HTR-8/SVneo (cell line): Measurements from ENCODE around the gene NCOR2.

Experiments used
- DNase-seq: peaks from one replicate; pipeline ENCODE4 v3.0.0; 2011; ENCODE audit warnings: low spot score, mixed read lengths; ENCODE audit not compliant: insufficient read length
- FAIRE-seq: peaks from 2 replicates; lab custom pipeline; 2011; peaks lifted over from hg19 to GRCh38; lab: Jason Lieb, UNC

The NCOR2 gene

DNA sequence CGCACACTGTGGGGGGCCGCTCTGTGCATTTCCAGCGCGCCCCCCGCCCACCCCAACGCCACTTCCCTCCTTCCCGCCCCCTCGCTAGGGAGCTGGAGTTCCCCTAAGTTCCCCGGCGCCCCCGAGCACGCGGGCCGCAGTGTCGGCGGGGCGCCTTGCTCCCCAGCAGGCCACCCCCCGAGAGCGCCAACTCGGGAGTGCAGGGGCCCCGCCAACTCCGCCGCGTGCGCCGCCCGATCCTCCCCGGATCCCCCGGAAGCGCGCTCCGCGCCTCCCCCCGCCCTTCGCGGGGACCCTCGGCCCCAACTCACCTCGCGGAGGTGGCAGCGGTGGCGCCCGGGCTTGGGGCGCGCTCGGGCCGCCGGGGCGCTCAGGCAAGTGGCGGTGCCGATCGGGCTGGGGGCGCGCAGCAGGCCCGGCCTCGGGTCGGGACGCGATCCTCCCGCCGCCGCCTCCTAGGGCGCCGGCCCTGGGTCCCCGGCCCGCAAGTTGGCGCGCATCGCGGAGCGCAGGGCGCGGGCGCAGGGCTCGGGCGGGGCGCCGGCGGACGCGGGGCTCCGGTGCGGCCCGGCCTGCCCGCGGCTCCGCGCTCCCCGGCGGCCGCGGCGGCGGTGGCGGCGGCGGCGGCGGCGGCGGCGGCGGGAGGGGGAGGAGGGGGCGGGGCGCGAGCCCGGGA lies at the start of gene NCOR2:
TSS of gene NCOR2 (minus strand) at position 616 of the 676 bp plus-strand sequence. CDS start 72,361 bp downstream, outside the sequence.
- FAIRE-seq (no peak), DNase-seq (no peak)

DNA sequence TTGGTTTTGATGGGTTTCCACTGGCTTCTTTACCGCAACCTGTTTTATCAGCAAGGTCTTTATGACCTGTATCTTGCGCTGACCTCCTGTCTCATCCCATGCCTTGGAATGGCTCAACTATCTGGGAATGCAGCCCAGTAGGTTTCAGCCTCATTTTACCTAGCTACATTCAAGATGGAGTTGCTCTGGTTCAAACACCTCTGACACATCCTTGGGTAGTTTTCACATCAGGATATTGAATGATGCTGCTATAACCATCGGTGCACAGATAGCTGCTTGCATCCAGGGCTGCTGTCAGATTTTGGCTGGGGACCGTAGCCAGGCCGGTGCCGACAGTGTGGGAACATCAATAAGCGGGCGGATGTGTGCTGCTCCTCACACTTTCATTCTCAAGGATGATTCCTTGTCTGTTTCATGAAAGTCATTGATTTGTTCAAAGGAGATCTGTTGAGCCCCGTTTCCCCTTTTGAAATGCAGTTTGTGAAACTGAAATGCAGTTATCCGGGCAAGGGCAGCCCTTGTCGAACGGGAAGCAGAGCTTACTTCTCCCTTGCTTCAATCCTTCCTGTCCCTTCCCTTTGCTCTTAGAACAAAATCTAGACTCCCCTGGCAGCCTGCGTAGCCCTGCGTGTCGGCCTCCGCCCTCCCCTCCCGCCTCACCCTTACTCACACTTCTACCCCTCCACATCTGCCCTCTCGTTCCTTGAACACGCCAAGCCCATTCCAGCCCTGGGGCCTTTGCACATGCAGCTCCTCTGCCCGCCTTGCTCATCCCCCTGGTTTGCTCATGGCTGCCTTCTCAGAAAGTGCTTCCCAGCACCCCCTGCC lies 49.2 kb upstream of the NCOR2 start:
- FAIRE-seq (no peak), DNase-seq (no peak)

DNA sequence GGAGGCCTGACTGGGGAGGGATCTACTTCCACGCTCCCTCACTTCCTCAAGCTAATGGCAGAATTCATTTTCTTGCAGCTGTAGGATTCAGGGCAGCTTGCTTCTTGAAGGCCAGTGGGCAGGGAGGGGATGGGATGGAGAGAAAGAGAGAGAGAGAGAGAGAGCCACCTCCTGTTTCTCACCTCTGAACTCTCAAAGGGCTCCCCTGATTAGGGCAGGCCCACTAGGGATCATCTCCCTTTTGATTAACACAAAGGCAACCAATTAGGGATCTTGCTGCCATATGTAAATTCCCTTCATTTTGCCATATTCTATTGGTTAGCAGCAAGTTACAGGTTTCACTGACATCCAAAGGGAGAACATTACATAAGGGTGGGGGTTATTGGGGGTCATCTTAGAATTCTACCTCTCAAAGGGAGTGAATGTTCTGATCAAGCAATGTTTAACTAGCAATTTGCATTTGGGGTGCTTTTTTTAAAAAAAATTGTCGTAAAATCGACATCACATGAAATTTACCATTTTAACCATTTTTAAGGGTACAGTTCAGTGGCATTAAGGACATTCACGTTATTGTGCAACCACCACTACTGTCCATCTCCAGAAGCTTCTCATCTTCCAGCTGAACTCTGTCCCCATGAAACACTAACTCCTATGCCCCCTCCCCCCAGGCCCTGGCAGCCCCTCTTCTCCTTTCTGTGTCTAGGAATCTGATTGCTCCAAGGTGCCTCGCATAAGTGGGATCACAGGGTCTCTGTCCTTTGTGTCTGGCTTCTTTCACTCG lies 47.3 kb upstream of the NCOR2 start:
- no peak for FAIRE-seq
- DNase-seq = no peak

DNA sequence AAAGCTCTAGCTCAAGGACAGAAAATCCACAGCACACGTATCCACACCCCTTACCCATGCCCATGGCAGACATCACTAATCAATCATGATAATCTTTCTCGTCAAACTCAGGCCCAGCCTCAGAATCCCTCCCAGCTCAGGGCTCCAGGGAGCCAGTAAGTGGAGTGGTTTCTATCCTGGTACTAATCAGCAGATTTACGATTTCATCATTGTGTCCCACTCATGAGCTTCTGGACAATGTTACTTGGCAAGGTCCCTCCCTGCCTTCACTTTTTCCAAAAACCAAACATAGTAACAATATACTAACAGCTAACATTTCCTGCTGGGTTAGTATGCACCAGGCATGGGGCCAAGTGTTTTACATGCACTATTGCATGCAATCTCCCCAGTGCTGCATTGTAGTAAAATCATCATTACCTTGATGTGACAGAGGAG lies 45.8 kb upstream of the NCOR2 start:
- no peak for DNase-seq
- no peak for FAIRE-seq

DNA sequence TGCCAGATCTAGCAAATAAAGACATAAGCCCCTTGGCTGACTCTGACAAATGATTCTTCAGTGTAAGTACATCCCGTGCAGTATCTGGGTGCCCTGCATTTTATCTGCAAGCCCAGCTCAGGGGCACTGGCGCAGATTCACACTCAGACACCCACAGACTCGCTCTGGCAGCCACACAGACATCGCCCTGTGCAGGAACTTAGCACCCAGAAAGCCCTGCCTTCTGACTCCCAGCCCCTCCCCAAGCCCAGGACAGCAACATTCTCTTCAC lies 44.9 kb upstream of the NCOR2 start:
- no peak for FAIRE-seq
- DNase-seq = no peak

DNA sequence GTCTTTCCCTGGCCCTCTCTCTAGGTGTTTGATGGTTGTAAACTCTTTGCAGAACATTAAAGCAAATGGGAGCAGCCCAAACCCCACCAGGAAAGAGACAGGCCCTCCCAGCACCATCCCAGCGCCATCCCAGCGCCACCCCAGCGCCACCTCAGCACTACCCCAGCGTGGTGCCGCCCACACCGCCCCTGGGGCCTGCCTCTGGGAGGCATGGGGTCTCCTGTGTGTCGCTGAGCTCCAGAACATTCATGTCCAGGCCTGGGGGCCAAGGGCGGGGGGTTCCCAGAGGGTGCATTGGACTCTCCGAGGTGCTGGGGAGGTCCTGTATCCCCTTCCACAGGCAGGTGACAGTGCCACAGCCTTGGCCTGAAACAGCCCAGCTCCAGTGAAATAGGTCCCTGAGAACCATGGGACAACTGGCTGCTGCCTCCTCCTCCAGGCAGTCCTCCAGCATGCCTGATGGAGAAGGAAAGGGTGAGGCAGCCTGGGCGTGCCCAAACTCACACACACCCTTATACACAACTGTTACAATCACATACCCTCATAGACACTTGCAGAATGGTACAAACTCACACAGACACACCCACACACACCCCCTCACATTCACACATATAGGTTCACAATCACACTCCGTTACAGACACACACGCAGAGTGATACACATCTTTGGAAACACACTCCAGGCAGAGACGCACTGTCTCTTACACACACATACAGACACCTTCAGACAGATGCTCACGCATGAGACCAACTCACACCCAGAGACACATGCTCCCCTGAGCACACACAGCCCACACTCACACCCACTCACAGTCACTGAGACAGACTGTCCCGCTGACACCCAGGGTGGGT lies 44.4 kb upstream of the NCOR2 start:
- DNase-seq (no peak), FAIRE-seq (no peak)

DNA sequence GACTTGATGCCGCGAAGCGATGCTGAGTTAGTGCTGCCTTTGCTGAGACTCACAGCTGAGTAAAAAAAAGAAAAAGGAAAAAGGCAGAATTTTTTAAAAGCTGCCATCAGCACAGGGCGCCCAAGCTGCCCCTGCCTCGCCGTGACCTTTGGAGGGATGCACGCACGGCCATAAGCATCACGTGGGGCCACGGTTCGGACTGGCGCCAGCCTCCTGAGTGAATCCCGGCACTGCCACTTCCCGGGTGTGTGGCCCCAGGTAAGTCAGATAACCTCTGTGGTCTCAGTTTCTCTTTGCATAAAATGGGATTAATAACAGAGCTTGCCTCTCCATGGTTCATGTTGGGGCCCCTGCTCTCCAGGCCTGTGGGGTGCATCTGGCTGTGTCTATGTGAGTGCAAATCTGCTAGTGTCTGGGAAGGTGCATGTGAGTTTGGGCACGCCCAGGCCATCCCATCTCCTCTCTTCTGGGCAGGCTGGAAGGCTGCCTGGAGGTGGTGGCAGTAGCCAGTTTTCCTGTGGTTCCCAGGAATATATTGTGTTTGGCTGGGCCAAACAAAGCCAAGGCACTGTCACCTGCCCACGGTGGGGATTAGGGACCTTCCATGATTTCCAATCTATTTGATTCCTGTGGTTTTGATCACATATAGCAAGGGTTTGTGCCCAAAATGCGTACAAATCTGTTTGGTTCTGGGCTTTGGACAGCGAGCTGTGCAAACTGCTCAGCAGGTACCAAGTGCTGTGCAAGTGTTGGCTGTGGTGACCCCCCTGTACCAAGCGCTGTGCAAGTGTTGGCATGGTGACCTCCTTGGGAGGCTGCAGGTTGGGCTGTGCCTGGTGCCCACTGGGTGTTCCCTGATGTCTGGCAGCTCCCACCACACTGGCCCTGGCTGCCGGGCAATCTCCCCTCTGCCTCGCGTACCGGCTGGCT lies 43.5 kb upstream of the NCOR2 start:
- no peak for DNase-seq
- FAIRE-seq = no peak

DNA sequence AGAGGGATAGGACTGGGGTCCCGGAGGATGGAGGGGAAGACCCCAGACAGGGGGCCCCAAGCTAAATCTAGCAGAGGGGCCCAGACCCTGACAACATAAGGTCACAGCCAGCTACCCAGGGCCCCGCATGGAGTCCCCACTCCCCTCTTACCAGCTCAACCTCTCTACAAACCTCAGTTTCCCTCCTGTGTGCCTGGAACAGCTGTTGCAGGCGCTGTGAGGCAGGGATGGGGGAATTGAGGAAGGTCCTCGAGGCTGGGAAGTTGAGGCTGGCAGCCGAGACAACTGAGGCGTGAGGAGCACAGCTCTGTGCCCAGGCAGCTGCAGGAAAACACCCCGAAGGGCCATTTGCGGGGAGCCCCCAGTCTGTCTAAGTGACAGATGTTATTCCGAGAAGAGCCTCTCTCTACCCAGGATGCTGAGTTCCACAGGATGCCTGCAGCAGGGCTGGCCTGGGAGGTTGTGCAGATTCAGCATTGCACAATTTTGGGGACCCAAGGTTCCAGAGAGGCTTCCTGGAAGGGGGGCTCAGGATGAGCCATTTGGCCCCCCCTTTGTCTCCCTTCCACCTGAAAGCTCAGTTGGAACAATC lies 42.7 kb upstream of the NCOR2 start:
- DNase-seq = no peak
- no peak for FAIRE-seq

DNA sequence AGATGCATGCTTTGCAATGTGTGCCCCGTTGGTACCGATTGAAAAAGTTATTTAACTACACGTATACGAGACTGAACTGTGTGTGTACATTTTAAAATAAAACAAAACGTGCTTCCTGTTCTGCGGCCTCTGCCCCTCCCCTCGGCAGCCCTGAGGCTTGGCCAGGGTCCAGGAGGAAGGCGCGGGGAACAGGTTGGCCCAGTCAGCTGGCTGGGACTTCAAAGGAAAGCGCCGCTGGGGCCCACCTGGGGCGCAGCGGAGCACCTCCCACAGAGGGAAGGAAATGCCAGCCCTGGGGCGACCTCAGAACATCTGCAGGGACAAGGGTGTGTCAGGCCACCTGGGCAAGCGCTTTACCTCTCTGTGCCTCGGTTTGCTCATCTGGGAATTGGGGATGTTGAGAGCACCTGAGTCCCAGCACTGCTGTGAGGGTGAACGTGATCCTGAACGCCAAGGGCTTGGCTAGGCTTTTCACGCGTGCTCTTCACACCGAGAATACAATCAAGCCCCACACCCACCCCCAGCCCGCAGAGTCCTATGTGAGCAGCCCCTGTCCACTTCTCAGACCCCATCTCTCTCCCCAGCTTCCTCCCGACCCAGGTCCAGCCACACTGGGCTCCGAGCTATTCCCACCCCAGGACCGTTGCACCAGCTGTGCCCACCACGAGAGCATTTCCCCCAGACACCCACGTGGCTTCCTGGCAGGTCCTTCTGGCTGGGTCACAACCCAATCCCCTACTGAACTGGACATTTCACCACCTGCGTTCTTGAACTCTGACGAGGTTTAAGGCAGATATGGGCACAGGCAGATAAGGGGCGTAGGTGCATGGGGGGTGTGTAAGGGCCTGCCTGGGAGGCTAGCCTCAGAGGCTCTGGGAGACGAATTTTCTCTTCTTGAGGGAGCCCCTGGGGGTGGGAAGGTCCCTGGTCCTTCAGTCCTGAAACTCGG lies 41.9 kb upstream of the NCOR2 start:
- no peak for FAIRE-seq

DNA sequence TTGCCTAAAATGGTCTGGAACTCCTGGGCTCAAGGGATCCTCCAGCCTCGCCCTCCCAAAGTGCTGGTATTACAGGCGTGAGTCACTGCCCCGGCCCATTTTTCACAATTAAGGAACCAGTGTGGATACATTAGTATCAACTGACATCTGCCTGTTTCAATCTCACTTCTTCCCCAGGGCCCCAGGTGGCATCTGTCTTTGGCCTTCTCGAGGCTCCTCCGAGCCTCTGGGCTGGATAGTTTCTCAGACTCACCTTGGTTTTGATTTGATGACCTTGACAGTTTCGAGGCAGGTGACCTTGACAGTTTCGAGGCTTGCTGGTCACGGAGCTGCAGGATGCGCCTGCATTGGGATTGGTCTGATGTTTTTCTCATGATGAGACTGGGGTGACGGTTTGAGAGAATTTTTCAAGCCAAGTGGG lies 41.0 kb upstream of the NCOR2 start:
- FAIRE-seq = no peak
- DNase-seq = no peak

More for the DNA sequence above, 41.9 kb upstream of the NCOR2 start:
- no peak for DNase-seq

DNA sequence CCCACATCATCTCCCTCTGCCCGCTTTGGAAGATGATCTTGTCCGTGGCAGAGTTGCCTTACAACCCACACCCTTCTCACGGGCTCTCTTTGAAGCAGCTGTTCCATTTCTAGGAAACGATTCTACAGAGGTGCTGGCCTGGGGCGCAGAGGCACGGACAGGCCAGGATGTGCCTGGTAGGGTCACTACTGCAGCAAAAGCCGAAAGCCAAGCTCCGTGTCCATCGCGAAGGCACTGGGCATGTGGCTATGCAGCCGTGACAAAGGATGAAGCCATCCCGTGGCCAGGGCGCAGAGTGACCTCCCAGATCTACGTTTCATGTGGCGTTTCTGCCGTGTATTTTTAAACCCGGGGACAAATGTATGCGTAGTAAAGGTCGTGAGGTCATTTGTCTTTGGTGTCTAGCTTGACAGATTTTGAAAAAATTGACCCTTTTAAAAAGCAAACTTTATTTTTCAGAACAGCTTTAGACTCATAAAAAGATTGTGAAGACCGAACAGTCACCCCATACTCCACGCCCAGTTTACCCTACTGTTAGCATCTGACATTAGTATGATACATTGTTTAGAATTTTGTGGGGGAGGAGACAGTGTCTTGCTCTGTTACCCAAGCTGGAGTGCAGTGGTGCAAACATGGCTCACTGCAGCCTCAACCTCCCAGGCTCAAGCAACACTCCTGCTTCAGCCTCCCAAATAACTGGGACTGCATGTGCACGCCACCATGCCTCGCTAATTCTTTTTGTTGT lies 40.4 kb upstream of the NCOR2 start:
- FAIRE-seq (no peak), DNase-seq (no peak)

DNA sequence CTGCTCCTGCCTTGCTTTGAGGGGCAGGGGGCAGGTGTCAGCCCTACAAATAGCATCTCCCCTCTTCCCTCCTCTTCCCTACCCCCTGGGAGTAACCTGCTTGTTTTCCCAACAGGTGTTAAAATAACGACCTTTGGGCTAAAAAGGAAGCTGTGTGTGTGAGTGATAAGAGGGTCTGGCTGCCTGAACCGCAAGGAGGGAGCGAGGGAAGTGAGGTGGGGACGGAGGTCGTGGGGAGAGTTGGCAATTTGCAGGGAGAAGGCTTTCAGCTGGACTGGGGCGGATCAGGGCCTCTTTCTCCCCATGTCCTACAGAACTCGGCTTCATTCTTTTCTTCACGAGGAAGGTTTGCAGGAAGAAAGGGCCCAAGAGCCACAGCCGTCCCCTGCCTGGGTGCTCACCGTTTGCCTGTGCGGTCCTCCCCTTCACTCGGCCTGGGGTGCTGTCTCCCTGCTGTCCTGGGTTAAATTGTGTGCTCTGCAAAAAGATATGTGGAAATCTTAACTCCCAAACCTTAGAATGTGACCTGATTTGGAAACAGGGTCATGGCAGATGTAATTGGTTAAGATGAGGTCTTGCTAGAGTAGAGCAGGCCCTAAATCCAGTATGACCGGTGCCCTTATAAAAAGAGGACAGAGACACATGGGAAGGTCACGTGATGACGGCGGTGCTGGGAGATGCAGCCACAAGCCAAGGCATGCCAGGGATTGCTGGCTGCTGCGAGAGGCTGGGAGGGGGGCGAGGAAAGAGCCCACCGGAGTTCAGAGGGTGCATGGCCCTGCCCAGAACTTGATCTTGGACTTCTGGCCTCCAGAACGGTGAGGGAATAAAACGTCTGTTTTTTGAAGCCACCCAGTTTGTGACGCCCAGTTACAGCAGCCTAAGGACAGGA lies 38.7 kb upstream of the NCOR2 start:
- DNase-seq (no peak), FAIRE-seq (no peak)

DNA sequence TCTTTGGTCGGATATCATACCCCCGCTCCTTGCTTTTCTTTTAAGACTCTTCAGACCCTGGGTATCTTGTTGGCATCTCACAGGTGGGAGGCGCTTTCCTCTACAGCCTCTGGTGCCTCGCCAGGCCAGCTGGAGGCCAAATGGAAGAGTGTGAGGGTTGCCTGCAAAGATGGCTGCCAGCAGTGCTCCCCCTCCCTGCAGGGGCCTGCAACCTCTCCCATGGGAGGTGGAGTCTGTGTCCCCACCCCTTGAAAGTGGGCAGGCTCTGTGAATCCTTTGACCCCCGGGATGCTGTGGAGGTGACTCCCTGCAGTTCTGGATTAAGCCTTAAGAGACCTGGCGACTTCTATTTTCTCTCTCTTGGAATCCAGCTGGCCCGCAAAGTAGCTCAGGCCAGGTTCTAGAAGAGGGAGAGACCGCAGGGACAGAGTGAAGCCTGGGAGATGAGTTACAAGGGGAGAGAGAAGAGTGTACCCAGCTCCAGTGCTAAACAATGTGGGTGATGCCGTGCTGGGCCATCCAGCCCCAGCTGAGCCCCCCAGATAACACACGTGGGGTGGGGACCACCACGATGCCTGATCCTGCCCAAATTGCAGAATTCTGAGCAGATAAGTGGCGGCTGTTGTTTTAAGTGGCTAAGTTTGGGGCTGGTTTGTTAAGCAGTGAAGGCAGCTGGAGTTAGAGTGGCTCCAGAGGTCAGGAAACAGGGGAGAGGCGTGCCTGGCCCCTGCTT lies 37.9 kb upstream of the NCOR2 start:
- no peak for FAIRE-seq
- no peak for DNase-seq

DNA sequence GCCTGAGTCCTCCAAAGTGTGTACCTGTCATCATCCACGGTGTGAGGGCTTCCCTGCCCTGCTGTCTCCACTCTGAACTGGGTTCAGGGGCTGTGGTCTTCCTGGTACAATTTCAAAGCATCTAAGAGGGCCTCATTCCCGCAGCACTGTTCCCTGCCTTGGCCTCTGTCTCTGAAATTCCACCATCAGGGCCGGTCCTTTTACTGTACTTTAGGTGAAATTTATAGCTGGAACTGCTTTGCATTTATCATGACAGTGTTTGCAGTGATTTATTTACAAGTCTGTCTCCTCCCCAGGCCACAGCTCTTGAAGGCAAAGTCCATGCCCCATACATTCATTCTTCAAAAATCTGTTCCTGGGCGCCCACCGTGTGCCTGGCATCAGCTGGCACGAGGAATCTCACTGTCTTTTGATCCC lies 36.9 kb upstream of the NCOR2 start:
- FAIRE-seq (no peak), DNase-seq (no peak)

DNA sequence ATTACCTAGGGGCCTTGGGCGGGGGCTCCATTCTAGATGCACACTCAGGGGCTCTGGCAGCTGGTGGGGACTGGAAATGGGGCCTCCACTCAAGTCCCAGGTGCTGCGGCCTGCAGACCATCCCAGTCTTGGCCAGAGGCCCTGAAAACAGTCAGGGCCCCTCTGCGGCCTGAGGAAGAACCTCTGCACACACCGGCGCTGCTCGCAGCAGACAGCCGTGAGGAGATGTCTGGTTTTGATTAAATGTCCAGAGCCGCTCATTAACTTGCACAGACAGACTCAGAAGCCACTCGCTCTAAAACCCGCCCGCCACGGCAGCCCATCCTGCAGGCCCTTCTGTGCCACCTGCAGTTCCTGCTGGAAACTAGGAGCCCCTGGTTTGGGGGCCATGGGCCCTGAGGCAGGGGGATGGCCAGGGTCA lies 36.4 kb upstream of the NCOR2 start:
- FAIRE-seq (no peak), DNase-seq (no peak)
